Endothelial cell of umbilical vein (primary cell): Measurements from ENCODE around the gene SUGCT. TPM values are rescaled to one million over a fixed set of nuclear protein-coding genes. Genes with fewer than 3 reads are reported as not detected.
A peak's percentile ranks its signal among the peaks of the same experiment; 100 is the strongest.

Experiments
- BruUV-seq: library from RNA; stranded (reverse); fragments of 400-500 nt; replicated peaks from 2 replicates; lab custom pipeline; 2021; lab: Mats Ljungman, UMichigan
- CTCF ChIA-PET: fragments of 300-600, 350-600 bp; sonication (Branson Sonifier 250); formaldehyde crosslinking; loops from one replicate; lab custom pipeline; 2021; ENCODE audit warnings: antibody characterized with exemption, inconsistent platforms; lab: Charles Lee
- POLR2A ChIA-PET: fragments of 300-600, 350-600 bp; sonication (Branson Sonifier 250); formaldehyde crosslinking; loops from one replicate; lab custom pipeline; 2021; ENCODE audit warnings: antibody characterized with exemption, inconsistent platforms; lab: Charles Lee
- DNase-seq: peaks from one replicate; pipeline ENCODE4 v3.0.0-alpha.2; 2011; ENCODE audit warnings: low read depth, low spot score
- FAIRE-seq: peaks from 2 replicates; lab custom pipeline; 2011; peaks lifted over from hg19 to GRCh38; lab: Jason Lieb, UNC
- H2AFZ ChIP-seq: 2 replicates; pipeline ENCODE4 v1.6.0; 2012; ENCODE audit warnings: low read depth, low read length, control low read depth, inconsistent platforms
- H3K27ac ChIP-seq: 2 replicates; pipeline ENCODE4 v1.5.1; 2011; ENCODE audit warnings: low read depth, mild to moderate bottlenecking, control low read depth, low read length, moderate library complexity; ENCODE audit not compliant: insufficient read depth
- H3K27me3 ChIP-seq, 2 experiments: 2 replicates each; pipeline versions ENCODE4 v1.6.0 to v1.6.1; 2011; ENCODE audit warnings: low read length in 2 of 2, mixed read lengths in 1 of 2; ENCODE audit not compliant: control insufficient read depth in 2 of 2, insufficient read depth in 2 of 2
- H3K36me3 ChIP-seq, 2 experiments: 2 replicates in 1 of 2; 3 replicates in 1 of 2; pipeline ENCODE4 v1.5.1; 2011; ENCODE audit warnings: low read length in 2 of 2, mild to moderate bottlenecking in 1 of 2, moderate library complexity in 1 of 2; ENCODE audit not compliant: control insufficient read depth in 2 of 2, insufficient read depth in 2 of 2; ENCODE audit errors: extremely low read depth in 1 of 2
- H3K4me1 ChIP-seq: 3 replicates; pipeline ENCODE4 v1.5.1; 2011; ENCODE audit warnings: mild to moderate bottlenecking, low read length; ENCODE audit not compliant: control insufficient read depth, insufficient read depth; ENCODE audit errors: extremely low read depth
- H3K4me2 ChIP-seq: 2 replicates; pipeline ENCODE4 v1.6.1; 2011; ENCODE audit warnings: low read length, control low read depth, mixed read lengths; ENCODE audit not compliant: insufficient read depth
- H3K4me3 ChIP-seq, 3 experiments: fragments of 200-600 bp in 1 of 3; sonication (generic), shearing (Covaris generic) in 1 of 3; replicated peaks in 1 of 3; 2 replicates each; pipeline ENCODE4 v1.5.1; 2011 to 2016; ENCODE audit warnings: control low read depth in 3 of 3, low read length in 3 of 3, mild to moderate bottlenecking in 2 of 3, inconsistent platforms in 1 of 3, low read depth in 1 of 3, moderate library complexity in 1 of 3; ENCODE audit not compliant: insufficient read depth in 1 of 3
- H3K79me2 ChIP-seq: 2 replicates; pipeline ENCODE4 v1.6.0; 2012; ENCODE audit warnings: low read length, inconsistent platforms; ENCODE audit not compliant: control insufficient read depth, insufficient read depth
- H3K9ac ChIP-seq: replicated peaks from 2 replicates; pipeline ENCODE3; 2011; ENCODE audit warnings: low read length, control low read depth; ENCODE audit not compliant: insufficient read depth; ENCODE audit errors: extremely low read depth
- H3K9me1 ChIP-seq: replicated peaks from 3 replicates; pipeline ENCODE4 v1.6.0; 2011; ENCODE audit warnings: mild to moderate bottlenecking, low read length; ENCODE audit not compliant: control insufficient read depth, insufficient read depth; ENCODE audit errors: extremely low read depth
- H3K9me3 ChIP-seq: replicated peaks from 2 replicates; pipeline ENCODE4 v1.5.1; 2012; ENCODE audit warnings: low read length, inconsistent platforms; ENCODE audit not compliant: control insufficient read depth, insufficient read depth
- H4K20me1 ChIP-seq: replicated peaks from 2 replicates; pipeline ENCODE3; 2011; ENCODE audit warnings: mild to moderate bottlenecking, low read length; ENCODE audit not compliant: control insufficient read depth, insufficient read depth; ENCODE audit errors: extremely low read depth
- CTCF ChIP-seq, 2 donors: IDR thresholded peaks; 1 replicate in 1 of 2; 2 replicates in 1 of 2; pipeline ENCODE4 v1.5.1; 2011; ENCODE audit warnings: low read length in 2 of 2, mild to moderate bottlenecking in 2 of 2, moderate library complexity in 2 of 2, control low read depth in 1 of 2, inconsistent platforms in 1 of 2, low read depth in 1 of 2; ENCODE audit not compliant: insufficient read depth in 1 of 2; ENCODE audit errors: extremely low read depth in 1 of 2
- EZH2 ChIP-seq: IDR thresholded peaks from 2 replicates; pipeline ENCODE4 v1.6.1; 2012; ENCODE audit warnings: borderline replicate concordance, low read depth, mild to moderate bottlenecking, moderate library complexity, low read length, inconsistent platforms; ENCODE audit not compliant: severe bottlenecking
- FOS ChIP-seq: IDR thresholded peaks from 2 replicates; pipeline ENCODE4 v1.6.1; 2011; ENCODE audit warnings: mild to moderate bottlenecking, low read length, moderate library complexity, borderline replicate concordance; ENCODE audit not compliant: insufficient read depth
- GATA2 ChIP-seq: IDR thresholded peaks from 2 replicates; pipeline ENCODE4 v1.7.0; 2011; ENCODE audit warnings: low read depth, mild to moderate bottlenecking, moderate library complexity, mixed read lengths, low read length; ENCODE audit not compliant: insufficient read length, insufficient read depth
- JUN ChIP-seq: IDR thresholded peaks from 2 replicates; pipeline ENCODE4 v1.6.1; 2011; ENCODE audit warnings: borderline replicate concordance, low read depth; ENCODE audit not compliant: insufficient read length, insufficient read depth
- MYC ChIP-seq: IDR thresholded peaks from one replicate; pipeline ENCODE4 v1.6.1; 2011; ENCODE audit warnings: mild to moderate bottlenecking, low read depth, low read length
- POLR2A ChIP-seq: IDR thresholded peaks from 2 replicates; pipeline ENCODE4 v1.6.1; 2012; ENCODE audit warnings: low read depth, mild to moderate bottlenecking, control low read depth, low read length
- POLR2AphosphoS5 ChIP-seq: IDR thresholded peaks from 2 replicates; pipeline ENCODE4 v1.6.1; 2012; ENCODE audit warnings: low read depth, mild to moderate bottlenecking, control low read depth, low read length, moderate library complexity; ENCODE audit not compliant: insufficient read depth
- dilution Hi-C: fragments of 300-500 bp; cut with MboI; formaldehyde crosslinking; loops from one replicate; pipeline ENCODE4 v1.15.0; 2019; ENCODE audit warnings: low sequenced_read_pairs; ENCODE audit not compliant: extremely low pct_ligation_motif_present
- intact Hi-C: fragments of 100-400 bp; cut with micrococcal nuclease; formaldehyde crosslinking; loops from one replicate; pipeline ENCODE4 v1.10.0; 2022
- polyA plus RNA-seq, 4 experiments: library from polyadenylated mRNA; depleted of rRNA in 3 of 4; stranded (reverse) in 3 of 4; unstranded in 1 of 4; fragments of >200 nt; gene quantifications; 2 replicates each; pipeline versions ENCODE4 v1.2.1 to v1.2.3, GENCODE V29; 2011 to 2012; ENCODE audit warnings: missing spikeins in 1 of 4
- total RNA-seq: library from RNA; stranded (reverse); gene quantifications from 2 replicates; pipeline ENCODE4 v1.2.3, GENCODE V29; 2021
- TF ChIP-seq, protein P1 (sequence below): IDR thresholded peaks from 2 replicates; pipeline ENCODE4 v1.6.1; 2011; ENCODE audit not compliant: insufficient read depth, insufficient read length

SUGCT gene
- total and polyA plus RNA-seq, 2 donors (not counting 3 experiments of a cell fraction or from before 2014, with no cell fraction given): 1.2 to 1.4 TPM

DNA sequence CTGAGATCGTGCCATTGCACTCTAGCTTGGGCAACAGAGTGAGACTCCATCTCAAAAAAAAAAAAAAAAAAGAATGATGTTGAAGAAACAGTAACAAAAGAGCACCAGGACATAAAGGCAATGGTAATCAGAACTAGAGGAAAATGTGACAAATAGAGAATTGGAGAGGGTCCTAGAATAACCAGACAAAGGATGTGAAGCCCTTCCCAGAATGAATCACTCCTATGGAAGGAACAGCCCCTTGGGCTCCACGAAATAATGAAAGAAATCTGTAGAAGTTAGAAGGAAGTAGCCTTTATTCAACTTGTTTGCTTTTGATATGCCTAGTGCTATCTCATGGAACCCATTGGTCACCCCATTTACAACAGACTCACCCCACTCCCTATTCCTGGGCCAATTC lies 169.2 kb downstream of the SUGCT start:
- POLR2A ChIA-PET: no interaction called here
- Histone ChIP-seq H3K79me2 (no peaks in the 10 kb centered on the region), H3K4me2 (peak overlapping the region; percentile 55), H3K27me3 (no peaks in the 10 kb centered on the region), H4K20me1 (no peaks in the 10 kb centered on the region), H3K36me3 (no peaks in the 10 kb centered on the region), H3K9me3 (no peaks in the 10 kb centered on the region), H3K9ac (no peak overlapping the region), H3K4me3 (no peak overlapping the region), H3K27ac (peak overlapping the region; percentile 69), H3K4me1 (peaks cover 53% of the 10 kb centered on the region), H3K9me1 (no peaks in the 10 kb centered on the region), H2AFZ (no peak overlapping the region)
- no TSS peak for BruUV-seq
- DNase-seq (peak; percentile 93), FAIRE-seq (no peak)
- TF ChIP-seq POLR2AphosphoS5: no peak
- TF ChIP-seq JUN: peak; percentile 52
- TF ChIP-seq, protein P1, sequence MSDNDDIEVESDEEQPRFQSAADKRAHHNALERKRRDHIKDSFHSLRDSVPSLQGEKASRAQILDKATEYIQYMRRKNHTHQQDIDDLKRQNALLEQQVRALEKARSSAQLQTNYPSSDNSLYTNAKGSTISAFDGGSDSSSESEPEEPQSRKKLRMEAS: no peak
- TF ChIP-seq FOS: peak; percentile 77
- no peak for TF ChIP-seq MYC
- TF ChIP-seq GATA2: no peak
- no peak for TF ChIP-seq EZH2
- no peak for TF ChIP-seq POLR2A
- intact Hi-C loops: no loop called here
- CTCF ChIA-PET: interaction anchor here (3.6 kb wide), 1 partner anchor 71 kb away, joined by 19 read pairs; no protein-coding TSS in a partner anchor
- dilution Hi-C loops: no loop called here

DNA sequence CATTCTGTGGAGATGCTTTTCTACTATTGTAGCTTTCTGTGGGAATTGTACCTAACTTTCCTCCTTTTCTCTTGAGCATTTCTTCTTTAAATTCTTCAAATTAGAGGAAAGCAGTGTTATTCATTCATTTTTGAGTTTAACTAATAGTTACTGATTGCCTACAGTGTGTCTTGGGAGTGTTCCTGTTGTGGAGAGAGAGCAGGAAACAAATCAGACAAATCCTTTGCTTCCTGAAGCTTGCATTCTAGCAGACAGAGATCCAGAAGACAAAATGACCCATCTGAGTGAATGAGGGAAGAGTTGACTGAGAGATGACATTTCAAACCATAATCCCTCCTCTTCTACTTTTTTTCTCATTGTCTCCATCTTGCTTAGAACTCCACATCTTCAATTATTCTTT lies 170.4 kb downstream of the SUGCT start:
- FAIRE-seq: no peak
- Histone ChIP-seq H3K36me3 (no peaks in the 10 kb centered on the region), H4K20me1 (no peaks in the 10 kb centered on the region), H2AFZ (peak overlapping the region; percentile 59), H3K27me3 (no peaks in the 10 kb centered on the region), H3K4me3 (no peak overlapping the region), H3K9me3 (no peaks in the 10 kb centered on the region), H3K79me2 (no peaks in the 10 kb centered on the region), H3K9ac (peak overlapping the region; percentile 19), H3K9me1 (no peaks in the 10 kb centered on the region), H3K4me1 (peaks cover 50% of the 10 kb centered on the region), H3K27ac (peak overlapping the region; percentile 74), H3K4me2 (peak overlapping the region; percentile 34)
- BruUV-seq: no TSS peak
- dilution Hi-C loops (no loop called here), intact Hi-C loops (no loop called here)
- peak; percentile 49 for DNase-seq
- ChIA-PET POLR2A (no interaction called here), CTCF (interaction anchor here (0.8 to 3.6 kb wide), 6 partner anchors 8 to 300 kb away, joined by 3 to 19 read pairs (median 4); no protein-coding TSS in a partner anchor)
- TF ChIP-seq, protein P1: no peak
- TF ChIP-seq CTCF (IDR thresholded peaks at IDR 0.05; ENCODE audit: extremely low read depth in 1 of 2, insufficient read depth in 1 of 2, low read depth in 1 of 2, low read length in 2 of 2) (no peak), EZH2 (no peak), FOS (peak; percentile 6)
